LNCaP clone FGC (cell line): ENCODE data around the gene ADGRL3.
"Not testable (repeated sequence)": the region's sequence is repeated elsewhere in the genome, so short reads cannot be mapped to it uniquely, and the experiment has no call there.

Experiments
- DNase-seq: peaks from one replicate; pipeline ENCODE4 v3.0.0-alpha.2; 2011; ENCODE audit warnings: low read depth
- H3K4me3 ChIP-seq: 2 replicates; pipeline ENCODE4 v1.5.1; 2011; ENCODE audit warnings: mild to moderate bottlenecking, low read depth, low read length, control low read depth
- CTCF ChIP-seq: IDR thresholded peaks from 2 replicates; pipeline ENCODE4 v1.5.1; 2012; ENCODE audit warnings: mild to moderate bottlenecking; ENCODE audit not compliant: control insufficient read depth, insufficient read depth; ENCODE audit errors: extremely low read depth

Gene ADGRL3

DNA sequence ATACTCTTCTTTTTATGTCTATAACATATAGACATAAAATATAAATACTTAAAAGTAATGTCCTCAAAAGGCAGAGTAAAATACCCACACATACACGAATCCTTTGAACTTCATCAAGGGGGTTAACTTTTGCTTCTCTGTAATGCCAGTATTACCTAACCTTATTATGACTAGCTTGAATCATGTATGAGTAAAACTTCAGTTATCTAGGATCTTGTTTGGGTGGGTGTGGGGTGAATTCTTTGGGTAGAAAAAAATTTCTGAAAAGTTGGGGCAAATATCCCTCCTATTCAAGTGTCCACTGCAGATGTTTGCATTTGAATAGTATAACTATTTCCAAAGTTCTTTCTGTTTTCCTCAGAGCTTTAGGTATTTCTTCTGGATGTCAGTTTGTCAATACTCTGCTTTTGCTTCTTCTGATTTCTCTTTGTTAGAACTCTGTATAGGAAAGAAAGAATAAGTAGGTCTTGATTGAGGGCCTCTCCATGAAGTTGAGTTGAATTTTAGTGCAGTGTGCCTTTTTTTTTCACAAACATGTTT lies 173.8 kb downstream of the ADGRL3 start:
- no peak for TF ChIP-seq CTCF
- no peak overlapping the region for H3K4me3 ChIP-seq
- no peak for DNase-seq

DNA sequence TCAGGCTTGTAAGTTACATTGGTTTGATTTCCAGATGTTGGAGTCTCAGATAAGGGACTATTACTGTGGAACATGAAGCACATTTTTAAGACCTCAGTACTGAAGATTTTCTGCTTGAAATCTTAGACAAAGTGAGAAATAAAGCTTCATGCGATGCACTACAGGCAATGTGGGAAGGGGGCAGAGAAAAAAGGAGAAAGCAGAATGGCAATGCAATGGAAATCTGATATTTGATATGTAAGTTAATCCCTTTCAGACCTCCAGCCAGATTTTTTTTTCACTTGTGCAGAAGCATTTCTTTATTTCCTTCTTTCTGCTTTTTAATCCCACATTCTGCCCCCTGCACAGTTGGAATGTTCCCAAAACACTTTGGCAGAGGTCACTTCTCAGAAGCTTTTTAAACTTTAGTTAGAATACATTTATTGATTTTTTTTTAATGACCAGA lies 174.3 kb downstream of the ADGRL3 start:
- no peak for TF ChIP-seq CTCF
- DNase-seq: no peak
- no peak overlapping the region for H3K4me3 ChIP-seq

- TF ChIP-seq CTCF: no peak
- H3K4me3 ChIP-seq: no peak overlapping the region
- DNase-seq: no peak
Observed at GRCh38 chr4:61375301-61375700, 175.2 kb downstream of the ADGRL3 start.

GRCh38 chr4:61376301-61376700 lies 176.2 kb downstream of the ADGRL3 start:
- no peak for DNase-seq
- TF ChIP-seq CTCF: no peak
- no peak overlapping the region for H3K4me3 ChIP-seq

DNA sequence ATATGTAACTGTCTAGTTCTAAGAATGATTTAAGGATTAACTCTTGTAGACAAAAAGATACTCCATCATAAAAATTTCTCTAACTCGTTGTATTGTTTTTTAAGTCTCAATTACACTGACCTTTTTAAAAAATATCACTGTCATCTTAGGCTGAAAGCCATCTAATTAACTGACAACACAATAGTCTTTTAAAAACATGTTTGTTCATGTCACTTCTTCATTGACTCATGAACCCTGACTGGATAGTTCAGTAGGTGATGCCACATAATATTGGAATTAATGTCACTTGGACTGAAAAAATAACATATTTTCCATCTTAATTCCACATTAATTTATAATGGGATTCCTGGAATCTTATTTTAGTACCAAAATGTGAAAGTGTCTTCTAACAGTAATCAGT lies 179.3 kb downstream of the ADGRL3 start:
- DNase-seq: no peak
- H3K4me3 ChIP-seq: no peak overlapping the region
- TF ChIP-seq CTCF: no peak

- no peak for TF ChIP-seq CTCF
- no peak overlapping the region for H3K4me3 ChIP-seq
- no peak for DNase-seq
Observed at GRCh38 chr4:61380865-61381264, 180.7 kb downstream of the ADGRL3 start.

GRCh38 chr4:61385256-61385655 lies 185.1 kb downstream of the ADGRL3 start:
- no peak for DNase-seq
- TF ChIP-seq CTCF: no peak
- H3K4me3 ChIP-seq: no peak overlapping the region

GRCh38 chr4:61387372-61387771 lies 187.2 kb downstream of the ADGRL3 start:
- not testable (repeated sequence) for H3K4me3 ChIP-seq, DNase-seq
